A549 (cell line): ENCODE results near the gene TCOF1.

ENCODE experiments used
- EP300 ChIP-seq, 2 experiments: fragments of >200 bp; sonication (Bioruptor Twin); formaldehyde crosslinking; IDR thresholded peaks; 2 replicates in 1 of 2; 3 replicates in 1 of 2; pipeline ENCODE4 v1.6.1; 2016 to 2017
- FOSL2 ChIP-seq, 2 experiments: fragments of 450-650 bp in 1 of 2; fragments of >200 bp in 1 of 2; sonication (Bioruptor Twin) in 1 of 2; formaldehyde crosslinking; IDR thresholded peaks; 2 replicates each; pipeline versions ENCODE4 v1.5.0 to v1.6.1; 2016 to 2020; ENCODE audit warnings: mild to moderate bottlenecking in 1 of 2, moderate library complexity in 1 of 2
- GATA3 ChIP-seq: IDR thresholded peaks from 2 replicates; pipeline ENCODE4 v1.6.1; 2012; ENCODE audit warnings: borderline replicate concordance
- KDM1A ChIP-seq: fragments of 200-600 bp; sonication (generic); IDR thresholded peaks from 2 replicates; pipeline ENCODE4 v1.6.1; 2016; ENCODE audit warnings: low read depth, mild to moderate bottlenecking
- MAZ ChIP-seq: fragments of 150-350 bp; IDR thresholded peaks from 2 replicates; pipeline ENCODE4 v1.6.1; 2014; ENCODE audit warnings: antibody characterized with exemption, low read depth, low read length, borderline replicate concordance
- POLR2A ChIP-seq: IDR thresholded peaks from 2 replicates; pipeline ENCODE4 v1.6.1; 2012; ENCODE audit warnings: mild to moderate bottlenecking, low read length
- RAD21 ChIP-seq, 2 experiments: fragments of >200 bp in 1 of 2; sonication (Bioruptor Twin) in 1 of 2; formaldehyde crosslinking in 1 of 2; IDR thresholded peaks in 1 of 2; conservative IDR thresholded peaks in 1 of 2; 2 replicates in 1 of 2; 3 replicates in 1 of 2; pipeline ENCODE4 v1.6.1; 2012 to 2018; ENCODE audit warnings: inconsistent platforms in 1 of 2
- RCOR1 ChIP-seq: fragments of 150-350 bp; IDR thresholded peaks from 2 replicates; pipeline ENCODE4 v1.6.1; 2014; ENCODE audit warnings: antibody characterized with exemption, low read length, low read depth
- RFX5 ChIP-seq: fragments of 450-650 bp; IDR thresholded peaks from 2 replicates; pipeline ENCODE4 v1.7.1; 2014; ENCODE audit warnings: antibody characterized with exemption, mild to moderate bottlenecking, moderate library complexity
- ZFP36 ChIP-seq: fragments of 450-650 bp; IDR thresholded peaks from 2 replicates; pipeline ENCODE4 v1.6.1; 2014; ENCODE audit warnings: borderline replicate concordance; ENCODE audit not compliant: partially characterized antibody
- TF ChIP-seq, protein P1 (sequence below): fragments of >200 bp; sonication (Bioruptor Twin); formaldehyde crosslinking; IDR thresholded peaks from 3 replicates; pipeline ENCODE4 v1.5.1; 2016
- TF ChIP-seq, protein P2 (sequence below): fragments of 150-350 bp; IDR thresholded peaks from 2 replicates; pipeline ENCODE4 v1.6.1; 2014; ENCODE audit warnings: low read depth, mild to moderate bottlenecking, low read length
- TF ChIP-seq, protein P3 (sequence below): fragments of 200-600 bp; sonication (generic); IDR thresholded peaks from 2 replicates; pipeline ENCODE4 v1.6.1; 2016; ENCODE audit warnings: antibody characterized with exemption, mild to moderate bottlenecking, moderate library complexity

DNA sequence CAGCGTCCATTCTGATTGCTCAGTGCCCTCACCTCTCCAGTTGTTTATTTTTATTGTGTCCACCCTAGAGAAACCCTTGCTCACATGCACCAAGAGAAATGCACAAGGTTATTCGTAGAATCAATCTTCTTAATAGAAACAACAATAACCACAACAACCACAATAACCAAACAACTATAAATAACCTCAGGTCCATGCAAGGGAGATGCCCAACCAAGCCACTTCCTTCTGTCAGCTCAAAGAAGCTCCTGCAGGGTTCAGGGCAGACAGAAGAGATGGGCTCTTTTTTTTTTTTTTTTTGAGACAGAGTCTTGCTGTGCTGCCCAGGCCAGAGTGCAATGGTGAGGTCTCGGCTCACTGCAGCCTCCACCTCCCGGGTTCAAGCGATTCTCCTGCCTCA, 14.9 kb upstream of the TCOF1 start:
- TF ChIP-seq RAD21 (conservative IDR thresholded peaks at IDR 0.05 in 1 of 2, IDR thresholded peaks at IDR 0.05 in 1 of 2) (no peak), KDM1A (no peak), GATA3 (no peak), FOSL2 (IDR thresholded peaks at IDR 0.05) (no peak), FOSL2 (CRISPR knock-in tag; IDR thresholded peaks at IDR 0.05) (no peak), MAZ (no peak), RFX5 (no peak), ZFP36 (no peak), POLR2A (no peak), EP300 (IDR thresholded peaks at IDR 0.05) (no peak), RCOR1 (no peak)
- TF ChIP-seq, protein P1, sequence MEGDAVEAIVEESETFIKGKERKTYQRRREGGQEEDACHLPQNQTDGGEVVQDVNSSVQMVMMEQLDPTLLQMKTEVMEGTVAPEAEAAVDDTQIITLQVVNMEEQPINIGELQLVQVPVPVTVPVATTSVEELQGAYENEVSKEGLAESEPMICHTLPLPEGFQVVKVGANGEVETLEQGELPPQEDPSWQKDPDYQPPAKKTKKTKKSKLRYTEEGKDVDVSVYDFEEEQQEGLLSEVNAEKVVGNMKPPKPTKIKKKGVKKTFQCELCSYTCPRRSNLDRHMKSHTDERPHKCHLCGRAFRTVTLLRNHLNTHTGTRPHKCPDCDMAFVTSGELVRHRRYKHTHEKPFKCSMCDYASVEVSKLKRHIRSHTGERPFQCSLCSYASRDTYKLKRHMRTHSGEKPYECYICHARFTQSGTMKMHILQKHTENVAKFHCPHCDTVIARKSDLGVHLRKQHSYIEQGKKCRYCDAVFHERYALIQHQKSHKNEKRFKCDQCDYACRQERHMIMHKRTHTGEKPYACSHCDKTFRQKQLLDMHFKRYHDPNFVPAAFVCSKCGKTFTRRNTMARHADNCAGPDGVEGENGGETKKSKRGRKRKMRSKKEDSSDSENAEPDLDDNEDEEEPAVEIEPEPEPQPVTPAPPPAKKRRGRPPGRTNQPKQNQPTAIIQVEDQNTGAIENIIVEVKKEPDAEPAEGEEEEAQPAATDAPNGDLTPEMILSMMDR: no peak
- TF ChIP-seq, protein P2, sequence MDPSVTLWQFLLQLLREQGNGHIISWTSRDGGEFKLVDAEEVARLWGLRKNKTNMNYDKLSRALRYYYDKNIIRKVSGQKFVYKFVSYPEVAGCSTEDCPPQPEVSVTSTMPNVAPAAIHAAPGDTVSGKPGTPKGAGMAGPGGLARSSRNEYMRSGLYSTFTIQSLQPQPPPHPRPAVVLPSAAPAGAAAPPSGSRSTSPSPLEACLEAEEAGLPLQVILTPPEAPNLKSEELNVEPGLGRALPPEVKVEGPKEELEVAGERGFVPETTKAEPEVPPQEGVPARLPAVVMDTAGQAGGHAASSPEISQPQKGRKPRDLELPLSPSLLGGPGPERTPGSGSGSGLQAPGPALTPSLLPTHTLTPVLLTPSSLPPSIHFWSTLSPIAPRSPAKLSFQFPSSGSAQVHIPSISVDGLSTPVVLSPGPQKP: no peak
- TF ChIP-seq, protein P3, sequence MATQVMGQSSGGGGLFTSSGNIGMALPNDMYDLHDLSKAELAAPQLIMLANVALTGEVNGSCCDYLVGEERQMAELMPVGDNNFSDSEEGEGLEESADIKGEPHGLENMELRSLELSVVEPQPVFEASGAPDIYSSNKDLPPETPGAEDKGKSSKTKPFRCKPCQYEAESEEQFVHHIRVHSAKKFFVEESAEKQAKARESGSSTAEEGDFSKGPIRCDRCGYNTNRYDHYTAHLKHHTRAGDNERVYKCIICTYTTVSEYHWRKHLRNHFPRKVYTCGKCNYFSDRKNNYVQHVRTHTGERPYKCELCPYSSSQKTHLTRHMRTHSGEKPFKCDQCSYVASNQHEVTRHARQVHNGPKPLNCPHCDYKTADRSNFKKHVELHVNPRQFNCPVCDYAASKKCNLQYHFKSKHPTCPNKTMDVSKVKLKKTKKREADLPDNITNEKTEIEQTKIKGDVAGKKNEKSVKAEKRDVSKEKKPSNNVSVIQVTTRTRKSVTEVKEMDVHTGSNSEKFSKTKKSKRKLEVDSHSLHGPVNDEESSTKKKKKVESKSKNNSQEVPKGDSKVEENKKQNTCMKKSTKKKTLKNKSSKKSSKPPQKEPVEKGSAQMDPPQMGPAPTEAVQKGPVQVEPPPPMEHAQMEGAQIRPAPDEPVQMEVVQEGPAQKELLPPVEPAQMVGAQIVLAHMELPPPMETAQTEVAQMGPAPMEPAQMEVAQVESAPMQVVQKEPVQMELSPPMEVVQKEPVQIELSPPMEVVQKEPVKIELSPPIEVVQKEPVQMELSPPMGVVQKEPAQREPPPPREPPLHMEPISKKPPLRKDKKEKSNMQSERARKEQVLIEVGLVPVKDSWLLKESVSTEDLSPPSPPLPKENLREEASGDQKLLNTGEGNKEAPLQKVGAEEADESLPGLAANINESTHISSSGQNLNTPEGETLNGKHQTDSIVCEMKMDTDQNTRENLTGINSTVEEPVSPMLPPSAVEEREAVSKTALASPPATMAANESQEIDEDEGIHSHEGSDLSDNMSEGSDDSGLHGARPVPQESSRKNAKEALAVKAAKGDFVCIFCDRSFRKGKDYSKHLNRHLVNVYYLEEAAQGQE: no peak
